ENCODE measurements around the gene TNK2. TPM values are rescaled to one million over a fixed set of nuclear protein-coding genes. Genes with fewer than 3 reads are reported as not detected.

Gene TNK2
- total and polyA plus RNA-seq, 2 of the 8 experiments (the other 6 are each of a cell fraction or from before 2014, with no cell fraction given), result 10.4 to 33.9 TPM

DNA sequence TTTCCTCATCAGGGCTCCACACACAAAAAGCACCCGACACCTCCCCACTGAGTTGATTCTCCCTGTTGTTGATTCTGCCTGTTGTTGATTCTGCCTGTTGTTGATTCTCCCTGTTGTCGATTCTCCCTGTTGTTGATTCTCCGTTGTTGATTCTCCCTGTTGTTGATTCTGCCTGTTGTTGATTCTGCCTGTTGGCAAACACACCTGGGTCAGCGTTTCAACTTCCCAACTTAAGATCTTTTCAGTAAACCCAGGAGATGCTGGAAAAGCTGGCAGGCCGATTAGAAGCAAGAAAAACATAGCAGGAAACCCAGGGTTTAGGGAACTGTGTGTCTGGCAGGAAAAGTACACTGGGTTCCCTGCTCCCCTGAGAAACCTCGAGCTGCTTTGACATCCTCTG is 47.9 kb downstream of the TNK2 start:
- Histone ChIP-seq H3K27ac (ENCODE audit: low read depth, low read length) (no peak overlapping the region), H3K4me2 (ENCODE audit: insufficient read depth in 1 of 2, low read depth in 2 of 2, low read length in 2 of 2) (no peak overlapping the region), H3K23ac (ENCODE audit: insufficient read length) (no peak overlapping the region), H2BK5ac (ENCODE audit: low read depth, low read length) (no peak overlapping the region), H4K5ac (ENCODE audit: insufficient read length, low read depth, low read length) (no peak overlapping the region), H4K20me1 (replicated peaks in 1 of 2; ENCODE audit: control insufficient read depth in 1 of 2, insufficient read depth in 2 of 2, low read length in 2 of 2) (no peaks in the 10 kb centered on the region), H3K79me1 (ENCODE audit: low read depth, low read length) (no peaks in the 10 kb centered on the region), H3K56ac (replicated peaks; ENCODE audit: insufficient read length, low read depth, low read length) (no peak overlapping the region), H2AFZ (ENCODE audit: low read length) (no peak overlapping the region), H3K14ac (ENCODE audit: insufficient read length) (no peak overlapping the region), H3K36me3 (ENCODE audit: control insufficient read depth in 2 of 4, insufficient read depth in 4 of 4, low read length in 3 of 4) (no peaks in the 10 kb centered on the region), H3K9me3 (ENCODE audit: insufficient read depth in 2 of 2, low read depth in 1 of 2, low read length in 1 of 2) (no peaks in the 10 kb centered on the region), H3K4ac (replicated peaks; ENCODE audit: insufficient read length, low read depth, low read length) (no peak overlapping the region), H3K9ac (replicated peaks in 1 of 4; ENCODE audit: extremely low read depth in 1 of 4, low read depth in 3 of 4, low read length in 3 of 4) (no peak overlapping the region), H3K18ac (ENCODE audit: extremely low read depth, low read length) (no peak overlapping the region), H3K4me3 (ENCODE audit: extremely low read depth in 1 of 4, insufficient read depth in 2 of 4, low read depth in 3 of 4, low read length in 4 of 4) (no peak overlapping the region), H2BK15ac (ENCODE audit: low read length) (no peak overlapping the region), H3K4me1 (replicated peaks in 1 of 4; ENCODE audit: control insufficient read depth in 3 of 4, insufficient read depth in 4 of 4, low read length in 3 of 4) (no peaks in the 10 kb centered on the region; a peak in 2 of 7 replicates), H3K27me3 (replicated peaks in 1 of 4; ENCODE audit: control insufficient read depth in 3 of 4, extremely low read depth in 1 of 4, insufficient read depth in 3 of 4, low read length in 3 of 4) (no peaks in the 10 kb centered on the region; a peak in 1 of 7 replicates), H4K8ac (ENCODE audit: extremely low read depth, insufficient read depth, low read length) (no peak overlapping the region), H3K79me2 (ENCODE audit: control insufficient read depth in 1 of 2, insufficient read depth in 2 of 2, low read length in 2 of 2) (no peaks in the 10 kb centered on the region), H4K91ac (replicated peaks; ENCODE audit: insufficient read length, low read length) (no peak overlapping the region), H3K23me2 (ENCODE audit: low read depth, low read length) (no peaks in the 10 kb centered on the region), H2BK20ac (ENCODE audit: low read length) (no peak overlapping the region), H2BK120ac (replicated peaks; ENCODE audit: low read depth, low read length) (no peak overlapping the region), H2AK5ac (ENCODE audit: low read depth, low read length) (no peak overlapping the region; the same call in 1 of the 2 replicates), H2BK12ac (ENCODE audit: low read depth, low read length) (no peak overlapping the region)
- CTCF ChIA-PET (ENCODE audit: partially characterized antibody), result interaction anchor here (0.9 to 16.5 kb wide), 9 partner anchors 8 to 1363 kb away, joined by 3 to 499 read pairs (median 6); no protein-coding TSS in a partner anchor
- POLR2A ChIA-PET (ENCODE audit: partially characterized antibody), result interaction anchor here (1.6 to 1.7 kb wide), 2 partner anchors 31 to 54 kb away, joined by 5 read pairs; no protein-coding TSS in a partner anchor
- no peak for DNase-seq (ENCODE audit: low read depth in 1 of 2, low spot score in 2 of 2)
- 85% methylated on average over 6 of the region's 6 CpGs; no CpG with 5 or more reads in 1 of the 2 experiments for WGBS, 2 experiments (ENCODE audit: extremely low coverage in 1 of 2, insufficient coverage in 1 of 2, insufficient read length in 1 of 2, insufficient replicate concordance in 2 of 2, low coverage in 1 of 2, low lambda C conversion rate in 2 of 2, missing lambda C conversion rate in 1 of 2)
- no peak for FAIRE-seq
- no peak for TF ChIP-seq POLR2A (IDR thresholded peaks at IDR 0.05; ENCODE audit: control extremely low read depth in 1 of 2, low read depth in 2 of 2, low read length in 2 of 2)
